Stimulated activated CD8-positive, alpha-beta memory T cell treated with anti-CD3 and anti-CD28 coated beads, Interleukin-12 subunit alpha, Interleukin-12 subunit beta, amount 100 ng/mL, for 24 hours (primary cell): ENCODE results near the gene THUMPD1.
"Not testable (repeated sequence)": the region's sequence is repeated elsewhere in the genome, so short reads cannot be mapped to it uniquely, and the experiment has no call there.

ENCODE experiments used
- DNase-seq: peaks from one replicate; pipeline ENCODE4 v3.0.0-alpha.2; 2020; ENCODE audit errors: extremely low read depth

THUMPD1 gene

GRCh38 chr16:20741554-20742285, at the start of gene THUMPD1:
Gene THUMPD1, minus strand, starts transcription at chr16:20741818. Its CDS starts 79 bp downstream, at chr16:20741739.
- DNase-seq, result peak; percentile 96

- DNase-seq, result no peak
Observed at GRCh38 chr16:20789130-20789529, 47.5 kb upstream of the THUMPD1 start.

- no peak for DNase-seq
Observed at GRCh38 chr16:20784204-20784603, 42.6 kb upstream of the THUMPD1 start.

- no peak for DNase-seq
Observed at GRCh38 chr16:20782470-20782869, 40.9 kb upstream of the THUMPD1 start.

- DNase-seq, result no peak
Observed at GRCh38 chr16:20781697-20782096, 40.1 kb upstream of the THUMPD1 start.

- peak; percentile 7 for DNase-seq
Observed at GRCh38 chr16:20774703-20775362, 33.2 kb upstream of the THUMPD1 start.

- DNase-seq, result no peak
Observed at GRCh38 chr16:20773679-20774078, 32.1 kb upstream of the THUMPD1 start.

- DNase-seq, result no peak
Observed at GRCh38 chr16:20768818-20769217, 27.2 kb upstream of the THUMPD1 start.

- DNase-seq, result no peak
Observed at GRCh38 chr16:20768121-20768520, 26.5 kb upstream of the THUMPD1 start.

GRCh38 chr16:20767577-20767976, 26.0 kb upstream of the THUMPD1 start:
- no peak for DNase-seq

- no peak for DNase-seq
Observed at GRCh38 chr16:20766294-20766693, 24.7 kb upstream of the THUMPD1 start.

- no peak for DNase-seq
Observed at GRCh38 chr16:20765732-20766131, 24.1 kb upstream of the THUMPD1 start.

GRCh38 chr16:20764448-20764847, 22.8 kb upstream of the THUMPD1 start:
- DNase-seq, result not testable (repeated sequence)

- DNase-seq, result no peak
Observed at GRCh38 chr16:20763461-20764232, 22.0 kb upstream of the THUMPD1 start, which contains the start of gene ACSM3. Gene ACSM3, plus strand, starts transcription at chr16:20764014. Its CDS starts 6,021 bp downstream, at chr16:20770035.

- no peak for DNase-seq
Observed at GRCh38 chr16:20762404-20763123, 20.9 kb upstream of the THUMPD1 start.

GRCh38 chr16:20761175-20761574, 19.6 kb upstream of the THUMPD1 start:
- no peak for DNase-seq

GRCh38 chr16:20760346-20760745, 18.7 kb upstream of the THUMPD1 start:
- no peak for DNase-seq

- DNase-seq, result not testable (repeated sequence)
Observed at GRCh38 chr16:20755799-20756198, 14.2 kb upstream of the THUMPD1 start.

- no peak for DNase-seq
Observed at GRCh38 chr16:20755238-20755637, 13.6 kb upstream of the THUMPD1 start.

GRCh38 chr16:20753727-20754126, 12.1 kb upstream of the THUMPD1 start:
- no peak for DNase-seq

GRCh38 chr16:20750558-20750957, 8.9 kb upstream of the THUMPD1 start:
- DNase-seq, result no peak

GRCh38 chr16:20749474-20749873, 7.9 kb upstream of the THUMPD1 start:
- DNase-seq, result no peak
